Measurements from ENCODE around the gene RPL39L.

The RPL39L gene

DNA sequence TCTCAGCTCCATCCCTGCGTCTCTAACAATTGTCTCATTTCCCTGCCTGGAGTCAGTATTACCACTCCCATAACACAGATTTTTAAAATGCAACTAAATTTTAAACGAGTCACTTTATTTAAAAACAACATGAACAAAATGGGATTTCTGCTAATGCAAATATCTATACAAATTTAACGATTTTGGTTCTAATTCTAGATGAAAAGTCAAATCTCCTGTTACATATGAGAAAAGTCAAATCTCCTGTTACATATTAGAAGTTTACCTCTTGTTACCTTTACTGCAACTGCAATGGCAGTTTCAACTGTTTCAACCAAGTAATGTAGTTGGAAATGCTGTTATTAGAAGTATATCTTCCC, 578 bp upstream of the RPL39L start:
- TF ChIP-seq FOXP2 (optimal IDR thresholded peaks at IDR 0.05; ENCODE audit: borderline replicate concordance, extremely low read depth, extremely low read length, insufficient read depth) (no peak), POLR2AphosphoS5 (IDR thresholded peaks at IDR 0.05; ENCODE audit: low read depth, low read length) (no peak), TAF1 (IDR thresholded peaks at IDR 0.05; ENCODE audit: borderline replicate concordance, insufficient read depth, low read length) (no peak), SIN3A (IDR thresholded peaks at IDR 0.05; ENCODE audit: borderline replicate concordance, insufficient read depth, low read length) (no peak)
- TF ChIP-seq, protein P1, sequence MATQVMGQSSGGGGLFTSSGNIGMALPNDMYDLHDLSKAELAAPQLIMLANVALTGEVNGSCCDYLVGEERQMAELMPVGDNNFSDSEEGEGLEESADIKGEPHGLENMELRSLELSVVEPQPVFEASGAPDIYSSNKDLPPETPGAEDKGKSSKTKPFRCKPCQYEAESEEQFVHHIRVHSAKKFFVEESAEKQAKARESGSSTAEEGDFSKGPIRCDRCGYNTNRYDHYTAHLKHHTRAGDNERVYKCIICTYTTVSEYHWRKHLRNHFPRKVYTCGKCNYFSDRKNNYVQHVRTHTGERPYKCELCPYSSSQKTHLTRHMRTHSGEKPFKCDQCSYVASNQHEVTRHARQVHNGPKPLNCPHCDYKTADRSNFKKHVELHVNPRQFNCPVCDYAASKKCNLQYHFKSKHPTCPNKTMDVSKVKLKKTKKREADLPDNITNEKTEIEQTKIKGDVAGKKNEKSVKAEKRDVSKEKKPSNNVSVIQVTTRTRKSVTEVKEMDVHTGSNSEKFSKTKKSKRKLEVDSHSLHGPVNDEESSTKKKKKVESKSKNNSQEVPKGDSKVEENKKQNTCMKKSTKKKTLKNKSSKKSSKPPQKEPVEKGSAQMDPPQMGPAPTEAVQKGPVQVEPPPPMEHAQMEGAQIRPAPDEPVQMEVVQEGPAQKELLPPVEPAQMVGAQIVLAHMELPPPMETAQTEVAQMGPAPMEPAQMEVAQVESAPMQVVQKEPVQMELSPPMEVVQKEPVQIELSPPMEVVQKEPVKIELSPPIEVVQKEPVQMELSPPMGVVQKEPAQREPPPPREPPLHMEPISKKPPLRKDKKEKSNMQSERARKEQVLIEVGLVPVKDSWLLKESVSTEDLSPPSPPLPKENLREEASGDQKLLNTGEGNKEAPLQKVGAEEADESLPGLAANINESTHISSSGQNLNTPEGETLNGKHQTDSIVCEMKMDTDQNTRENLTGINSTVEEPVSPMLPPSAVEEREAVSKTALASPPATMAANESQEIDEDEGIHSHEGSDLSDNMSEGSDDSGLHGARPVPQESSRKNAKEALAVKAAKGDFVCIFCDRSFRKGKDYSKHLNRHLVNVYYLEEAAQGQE (IDR thresholded peaks at IDR 0.05; ENCODE audit: insufficient read depth in 1 of 2, low read depth in 2 of 2, low read length in 2 of 2): no peak

DNA sequence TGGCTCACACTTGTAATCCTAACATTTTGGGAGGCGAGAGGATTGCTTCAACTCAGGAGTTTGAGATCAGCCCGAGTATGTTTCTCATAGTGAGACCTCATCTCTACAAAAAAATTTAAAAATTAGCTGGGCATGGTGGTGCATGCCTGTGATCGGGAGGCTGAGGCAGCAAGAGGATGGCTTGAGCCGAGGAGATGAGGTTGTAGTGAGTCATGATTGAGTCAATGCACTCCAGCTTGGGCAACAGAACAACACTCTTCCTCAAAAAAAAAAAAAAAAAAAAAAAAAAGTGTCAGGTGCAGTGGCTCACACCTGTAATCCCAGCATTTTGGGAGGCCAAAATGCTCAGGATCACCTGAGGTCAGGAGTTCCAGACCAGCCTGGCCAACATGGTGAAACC, 2.4 kb downstream of the RPL39L start:
- TF ChIP-seq POLR2AphosphoS5 (IDR thresholded peaks at IDR 0.05; ENCODE audit: low read depth, low read length): no peak
- TF ChIP-seq SIN3A (IDR thresholded peaks at IDR 0.05; ENCODE audit: borderline replicate concordance, insufficient read depth, low read length): no peak
- TF ChIP-seq FOXP2 (optimal IDR thresholded peaks at IDR 0.05; ENCODE audit: borderline replicate concordance, extremely low read depth, extremely low read length, insufficient read depth): no peak
- TF ChIP-seq, protein P1 (IDR thresholded peaks at IDR 0.05; ENCODE audit: insufficient read depth in 1 of 2, low read depth in 2 of 2, low read length in 2 of 2): no peak
- TF ChIP-seq TAF1 (IDR thresholded peaks at IDR 0.05; ENCODE audit: borderline replicate concordance, insufficient read depth, low read length): no peak

DNA sequence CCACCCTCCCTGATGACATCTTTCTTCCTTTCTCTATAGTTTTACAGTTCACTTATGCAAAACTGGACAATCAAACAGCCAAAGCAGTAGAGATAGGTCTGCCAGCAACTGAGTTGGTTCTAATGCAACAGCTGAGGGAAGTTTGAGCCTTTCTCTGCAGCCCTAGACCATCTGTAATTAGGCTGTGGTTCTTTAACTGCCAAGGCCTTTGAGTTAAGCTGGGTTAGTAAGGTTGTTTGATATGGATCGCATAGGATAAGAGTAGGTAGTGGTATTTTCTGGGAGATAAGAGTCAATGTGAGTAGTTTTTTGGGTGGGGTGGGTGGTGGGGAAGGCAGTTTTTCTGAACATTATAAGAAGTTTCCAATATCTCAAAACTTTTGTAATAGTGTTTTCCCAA, 3.0 kb downstream of the RPL39L start:
- TF ChIP-seq SIN3A (IDR thresholded peaks at IDR 0.05; ENCODE audit: borderline replicate concordance, insufficient read depth, low read length) (no peak), FOXP2 (optimal IDR thresholded peaks at IDR 0.05; ENCODE audit: borderline replicate concordance, extremely low read depth, extremely low read length, insufficient read depth) (no peak), TAF1 (IDR thresholded peaks at IDR 0.05; ENCODE audit: borderline replicate concordance, insufficient read depth, low read length) (no peak), POLR2AphosphoS5 (IDR thresholded peaks at IDR 0.05; ENCODE audit: low read depth, low read length) (no peak)
- TF ChIP-seq, protein P1 (IDR thresholded peaks at IDR 0.05; ENCODE audit: insufficient read depth in 1 of 2, low read depth in 2 of 2, low read length in 2 of 2): no peak

DNA sequence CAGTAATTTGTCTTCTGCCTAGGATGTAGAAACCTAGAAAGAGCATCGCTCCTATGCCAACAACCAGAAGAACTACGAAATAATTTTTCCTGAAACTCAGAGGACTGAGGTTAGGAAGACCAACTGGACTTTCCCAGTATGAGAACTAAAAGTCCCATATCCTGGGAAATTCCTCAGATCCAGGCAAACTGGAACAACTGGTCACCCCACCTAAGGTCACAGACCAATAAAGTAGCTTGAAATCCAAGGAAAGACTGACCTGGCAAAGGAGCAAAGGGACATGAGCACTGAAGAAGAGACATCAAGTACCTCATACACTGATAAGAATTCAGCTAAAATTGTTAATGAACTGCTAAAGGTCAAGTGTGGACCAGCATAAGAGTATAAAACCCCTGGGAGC, 6.6 kb downstream of the RPL39L start:
- TF ChIP-seq FOXP2 (optimal IDR thresholded peaks at IDR 0.05; ENCODE audit: borderline replicate concordance, extremely low read depth, extremely low read length, insufficient read depth) (no peak), POLR2AphosphoS5 (IDR thresholded peaks at IDR 0.05; ENCODE audit: low read depth, low read length) (no peak), TAF1 (IDR thresholded peaks at IDR 0.05; ENCODE audit: borderline replicate concordance, insufficient read depth, low read length) (no peak), SIN3A (IDR thresholded peaks at IDR 0.05; ENCODE audit: borderline replicate concordance, insufficient read depth, low read length) (no peak)
- TF ChIP-seq, protein P1 (IDR thresholded peaks at IDR 0.05; ENCODE audit: insufficient read depth in 1 of 2, low read depth in 2 of 2, low read length in 2 of 2): no peak

DNA sequence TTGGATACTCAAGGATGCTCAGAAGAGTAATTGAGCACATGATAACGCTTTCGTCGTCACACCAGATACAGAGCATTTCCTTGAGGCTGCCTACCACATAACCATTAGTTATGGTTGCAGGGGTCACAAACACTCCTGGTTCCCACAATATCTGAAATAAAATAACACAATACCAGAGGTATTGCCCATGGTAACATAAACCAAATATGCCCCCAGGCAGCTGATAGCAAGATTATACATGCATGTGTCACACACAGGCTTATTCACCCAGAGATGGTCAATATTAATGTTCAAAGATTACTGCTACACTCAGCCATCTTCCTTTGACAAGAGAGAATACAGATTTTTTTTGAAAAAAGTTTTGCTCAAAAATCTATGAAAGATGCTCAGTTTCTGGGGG, 7.3 kb downstream of the RPL39L start:
- TF ChIP-seq POLR2AphosphoS5 (IDR thresholded peaks at IDR 0.05; ENCODE audit: low read depth, low read length) (no peak), SIN3A (IDR thresholded peaks at IDR 0.05; ENCODE audit: borderline replicate concordance, insufficient read depth, low read length) (no peak), FOXP2 (optimal IDR thresholded peaks at IDR 0.05; ENCODE audit: borderline replicate concordance, extremely low read depth, extremely low read length, insufficient read depth) (no peak), TAF1 (IDR thresholded peaks at IDR 0.05; ENCODE audit: borderline replicate concordance, insufficient read depth, low read length) (no peak)
